Endothelial cell (in vitro differentiated cells): ENCODE data around the gene NAGPA. TPM values are rescaled to one million over a fixed set of nuclear protein-coding genes. Genes with fewer than 3 reads are reported as not detected.

ENCODE experiments used
- DNase-seq: peaks from one replicate; pipeline ENCODE4 v3.0.0; 2021; ENCODE audit warnings: low spot score
- H3K27ac Mint-ChIP-seq: one replicate; pipeline ENCODE4 v1.8.0; 2021; ENCODE audit warnings: mixed read lengths, inconsistent platforms; ENCODE audit not compliant: unreplicated experiment
- H3K27me3 Mint-ChIP-seq: one replicate; pipeline ENCODE4 v1.8.0; 2021; ENCODE audit warnings: mild to moderate bottlenecking, moderate library complexity, mixed read lengths, inconsistent platforms; ENCODE audit not compliant: unreplicated experiment
- H3K36me3 Mint-ChIP-seq: one replicate; pipeline ENCODE4 v1.8.0; 2021; ENCODE audit warnings: mild to moderate bottlenecking, low read depth, mixed read lengths, inconsistent platforms; ENCODE audit not compliant: unreplicated experiment
- H3K4me1 Mint-ChIP-seq: one replicate; pipeline ENCODE4 v1.8.0; 2021; ENCODE audit warnings: mild to moderate bottlenecking, mixed read lengths, inconsistent platforms; ENCODE audit not compliant: unreplicated experiment
- H3K4me3 Mint-ChIP-seq: one replicate; pipeline ENCODE4 v1.8.0; 2021; ENCODE audit warnings: mild to moderate bottlenecking, mixed read lengths, inconsistent platforms; ENCODE audit not compliant: unreplicated experiment
- H3K9me3 Mint-ChIP-seq: one replicate; pipeline ENCODE4 v1.8.0; 2021; ENCODE audit warnings: mixed read lengths, inconsistent platforms; ENCODE audit not compliant: unreplicated experiment
- CTCF ChIP-seq: fragments of 200-600 bp; sonication (generic); IDR thresholded peaks from one replicate; pipeline ENCODE4 v1.5.0; 2021; ENCODE audit warnings: antibody characterized with exemption; ENCODE audit not compliant: unreplicated experiment
- total RNA-seq: library from RNA; stranded (reverse); fragmentation: NEBNext Ultra II Directional; extraction: Animal tissue kit (Norgen Biotek cat#: 25700); gene quantifications from one replicate; pipeline ENCODE4 v1.2.1, GENCODE V29; 2021; ENCODE audit not compliant: unreplicated experiment

The NAGPA gene
- total RNA-seq, 1 donor from 2014 or later, result 10.2 TPM

- Mint-ChIP-seq H3K4me1 (peaks cover 9% of the 10 kb centered on the region), H3K9me3 (no peaks in the 10 kb centered on the region), H3K36me3 (peaks cover 6% of the 10 kb centered on the region), H3K4me3 (peak overlapping the region; percentile 83), H3K27ac (no peak overlapping the region), H3K27me3 (peaks cover 14% of the 10 kb centered on the region)
- no peak for DNase-seq
- no peak for TF ChIP-seq CTCF
These were observed 977 bp downstream of the NAGPA start for GRCh38 chr16:5032748-5033167.

GRCh38 chr16:5031601-5032000 is 2.1 kb downstream of the NAGPA start:
- H3K4me3 Mint-ChIP-seq, result no peak overlapping the region
- TF ChIP-seq CTCF, result no peak

GRCh38 chr16:5030251-5030870 is 3.4 kb downstream of the NAGPA start:
- peak overlapping the region; percentile 11 for H3K4me3 Mint-ChIP-seq
- H3K36me3 Mint-ChIP-seq, result peaks cover 9% of the 10 kb centered on the region
- DNase-seq, result no peak
- H3K4me1 Mint-ChIP-seq, result peaks cover 9% of the 10 kb centered on the region
- H3K27me3 Mint-ChIP-seq, result peaks cover 13% of the 10 kb centered on the region
- no peak for TF ChIP-seq CTCF
- H3K9me3 Mint-ChIP-seq, result no peaks in the 10 kb centered on the region
- H3K27ac Mint-ChIP-seq, result no peak overlapping the region

More at GRCh38 chr16:5031601-5032000, 2.1 kb downstream of the NAGPA start:
- DNase-seq, result no peak
- no peak overlapping the region for H3K27ac Mint-ChIP-seq
- H3K4me1 Mint-ChIP-seq, result peaks cover 9% of the 10 kb centered on the region
- no peaks in the 10 kb centered on the region for H3K9me3 Mint-ChIP-seq
- peaks cover 18% of the 10 kb centered on the region for H3K27me3 Mint-ChIP-seq
- H3K36me3 Mint-ChIP-seq, result peaks cover 9% of the 10 kb centered on the region

GRCh38 chr16:5028950-5029475 is 4.7 kb downstream of the NAGPA start:
- no peak overlapping the region for H3K27ac Mint-ChIP-seq
- H3K36me3 Mint-ChIP-seq, result peaks cover 5% of the 10 kb centered on the region
- H3K4me1 Mint-ChIP-seq, result peaks cover 5% of the 10 kb centered on the region
- H3K4me3 Mint-ChIP-seq, result peak overlapping the region; percentile 59
- no peak for DNase-seq
- TF ChIP-seq CTCF, result no peak
- peaks cover 13% of the 10 kb centered on the region for H3K27me3 Mint-ChIP-seq
- no peaks in the 10 kb centered on the region for H3K9me3 Mint-ChIP-seq

GRCh38 chr16:5027575-5028235 is 6.0 kb downstream of the NAGPA start:
- DNase-seq, result no peak
- H3K36me3 Mint-ChIP-seq, result peaks cover 3% of the 10 kb centered on the region
- no peak overlapping the region for H3K4me3 Mint-ChIP-seq
- peaks cover 10% of the 10 kb centered on the region for H3K27me3 Mint-ChIP-seq
- TF ChIP-seq CTCF, result no peak
- peaks cover under 1% of the 10 kb centered on the region for H3K4me1 Mint-ChIP-seq
- no peaks in the 10 kb centered on the region for H3K9me3 Mint-ChIP-seq
- H3K27ac Mint-ChIP-seq, result no peak overlapping the region
